Stimulated activated CD4-positive, alpha-beta T cell treated with anti-CD3 and anti-CD28 coated beads, Interleukin-1b, Interleukin-23, amount 100 ng/mL, for 24 hours (primary cell): ENCODE results near the gene KRT84.

Experiments used
- DNase-seq, 4 experiments: peaks; one replicate each; pipeline ENCODE4 v3.0.0-alpha.2; 2020; ENCODE audit warnings: low read depth in 4 of 4, low spot score in 1 of 4

The KRT84 gene

GRCh38 chr12:52385226-52385702 is at the start of gene KRT84:
TSS of gene KRT84 (minus strand) at chr12:52385652. CDS start at chr12:52385585, 67 bp downstream.
- DNase-seq: no peak

GRCh38 chr12:52434760-52435530 is 49.5 kb upstream of the KRT84 start:
- no peak for DNase-seq

GRCh38 chr12:52434081-52434733 is 48.8 kb upstream of the KRT84 start, which contains the start of gene KRT75:
TSS of gene KRT75 (minus strand) at chr12:52434371. CDS start at chr12:52434304, 67 bp downstream.
- DNase-seq: no peak

- DNase-seq: no peak
Observed at GRCh38 chr12:52433501-52434080, 48.1 kb upstream of the KRT84 start.

DNA sequence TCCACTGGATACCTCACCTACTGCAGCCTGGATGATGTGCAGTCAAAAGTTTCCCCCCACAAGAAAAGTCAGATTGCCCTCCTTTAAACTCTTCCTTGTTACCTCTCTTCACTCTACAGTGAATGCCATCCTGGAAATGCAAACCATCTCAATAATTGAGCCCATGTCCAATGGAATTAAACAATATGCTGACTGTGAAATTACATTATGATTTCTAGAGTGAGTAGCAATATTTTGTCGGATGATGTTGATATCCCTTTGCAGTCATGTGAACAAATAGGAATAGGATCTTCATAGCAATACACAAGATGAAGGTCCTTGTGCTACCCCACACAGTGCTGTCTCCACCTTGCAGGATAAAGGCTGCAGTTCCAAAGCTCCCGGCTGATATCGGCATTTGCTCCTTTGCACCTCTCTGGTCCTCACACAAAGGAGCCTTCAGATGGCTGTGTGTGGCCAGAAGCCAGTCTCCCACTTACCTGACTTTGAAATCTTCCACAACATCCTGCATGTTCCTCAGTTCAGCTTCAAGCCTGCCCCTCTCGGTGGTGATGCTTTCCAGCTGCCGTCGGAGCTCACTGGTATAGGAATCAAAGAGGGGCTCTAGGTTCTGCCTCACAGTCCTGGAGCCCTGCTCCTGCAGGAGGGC is 47.2 kb upstream of the KRT84 start:
- no peak for DNase-seq

- no peak for DNase-seq
Observed at GRCh38 chr12:52428121-52428520, 42.7 kb upstream of the KRT84 start.

DNA sequence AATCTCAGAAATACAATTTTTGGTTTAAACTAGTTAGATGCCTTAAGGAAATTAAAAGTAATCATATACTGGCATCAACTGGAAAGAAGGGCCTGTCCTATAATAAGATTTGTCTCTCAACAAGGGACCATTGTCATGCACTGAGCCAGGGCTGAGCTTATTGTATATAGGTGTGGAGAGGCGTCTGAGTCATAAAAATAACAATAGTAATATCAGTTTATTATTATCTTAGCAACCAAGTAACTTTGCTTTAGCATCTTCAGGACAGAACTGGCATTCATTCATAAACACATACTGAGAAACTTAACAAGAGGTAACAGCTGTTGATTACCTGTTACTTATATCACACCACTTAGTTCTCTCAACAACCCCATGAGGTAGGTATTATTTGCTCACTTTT is 41.6 kb upstream of the KRT84 start:
- no peak for DNase-seq

DNA sequence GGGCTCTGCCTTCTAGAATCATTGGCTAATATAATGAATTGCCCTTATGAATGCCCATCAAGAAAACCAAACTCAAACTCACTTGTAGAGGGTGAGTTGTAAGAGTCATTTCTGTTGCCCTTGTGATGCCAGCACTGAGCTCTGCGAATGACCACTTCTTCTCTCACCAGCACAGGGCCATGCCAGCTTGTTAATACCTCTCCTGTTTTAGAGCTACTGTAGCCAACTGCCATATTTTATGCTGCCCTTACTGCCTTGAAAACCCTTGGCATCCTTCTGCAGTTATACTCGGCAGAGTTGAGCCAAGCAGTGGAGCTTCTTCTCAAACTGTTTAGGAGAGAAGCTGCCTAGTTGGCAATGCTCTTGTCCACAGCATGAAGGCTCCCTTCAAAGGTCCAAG is 40.6 kb upstream of the KRT84 start:
- no peak for DNase-seq

DNA sequence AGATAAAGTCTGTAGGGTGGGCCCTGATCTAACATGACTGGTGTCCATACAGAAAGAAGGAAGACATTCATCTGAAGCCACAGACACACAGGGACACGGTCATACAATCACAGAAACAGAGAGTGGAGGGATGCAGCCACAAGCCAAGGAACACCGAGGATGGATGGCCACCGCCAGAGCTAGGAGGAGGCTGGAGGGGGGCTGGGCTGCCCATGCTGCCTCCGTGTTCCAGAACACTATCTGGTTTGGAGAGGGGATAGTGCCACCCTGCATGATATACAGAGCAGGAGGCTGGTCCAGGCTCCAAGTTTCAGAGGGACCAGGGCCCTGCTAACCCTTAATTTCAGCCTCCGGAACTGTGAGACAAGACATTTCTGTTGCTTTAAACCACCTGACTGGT is 40.0 kb upstream of the KRT84 start:
- no peak for DNase-seq

DNA sequence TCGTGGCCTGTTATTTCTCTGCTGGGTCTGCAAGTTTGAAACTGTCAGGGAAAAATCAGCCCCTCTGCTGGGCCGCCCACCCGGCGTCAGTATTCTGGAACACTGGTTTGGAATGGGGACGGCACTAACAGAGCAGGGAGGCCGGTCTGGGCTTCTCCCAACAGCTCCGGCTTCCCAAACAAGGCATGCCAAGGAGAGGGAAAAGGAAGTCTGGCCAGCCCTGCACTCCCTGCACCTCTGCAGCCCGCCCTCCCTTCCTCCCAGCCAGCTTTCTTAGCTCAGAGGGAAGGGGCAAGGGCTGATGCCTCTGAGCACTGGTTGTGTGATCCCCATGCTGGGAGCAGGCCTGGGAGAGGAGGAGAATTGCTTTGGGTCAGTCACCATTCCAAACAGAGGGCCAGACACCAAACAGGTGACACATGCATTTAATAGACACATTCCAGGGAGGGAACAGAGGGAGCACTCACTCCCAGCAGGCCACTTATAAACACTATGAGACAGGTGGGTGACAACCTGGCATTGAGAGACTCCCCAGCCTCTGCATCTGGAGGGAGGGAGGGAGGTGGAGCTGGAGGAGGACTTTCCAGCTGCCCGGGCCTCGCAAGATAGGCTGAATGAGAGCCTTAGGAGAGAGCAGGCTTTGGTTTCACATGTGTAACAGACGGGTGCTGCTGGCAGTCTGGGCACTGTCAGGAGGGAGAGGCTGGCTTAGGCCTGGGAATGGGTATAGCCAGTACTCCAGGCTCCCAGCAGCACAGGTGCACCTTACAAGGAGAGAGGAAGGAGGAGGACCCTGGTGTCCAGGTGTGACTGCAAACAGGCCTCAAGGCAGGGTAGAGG is 38.4 kb upstream of the KRT84 start:
- no peak for DNase-seq

DNA sequence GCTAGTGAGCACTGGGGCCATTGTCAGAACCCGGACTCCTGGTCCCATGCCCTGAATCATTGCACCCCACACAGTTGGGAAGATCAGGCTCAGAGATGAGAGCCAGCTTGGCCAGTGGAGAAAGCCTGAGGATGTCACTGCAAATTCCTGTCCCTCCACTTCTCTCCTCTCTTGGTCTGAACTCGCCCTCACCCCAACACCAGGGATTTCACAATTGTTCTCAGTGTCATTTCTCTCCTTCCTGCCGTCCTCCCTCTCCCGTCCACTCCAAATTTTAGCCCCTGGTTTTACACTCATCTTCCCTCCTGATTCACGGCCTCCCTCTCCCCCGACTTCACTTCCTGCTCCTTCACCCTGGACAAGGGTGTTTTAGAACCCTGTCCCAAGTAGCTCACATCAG is 37.6 kb upstream of the KRT84 start:
- no peak for DNase-seq

DNA sequence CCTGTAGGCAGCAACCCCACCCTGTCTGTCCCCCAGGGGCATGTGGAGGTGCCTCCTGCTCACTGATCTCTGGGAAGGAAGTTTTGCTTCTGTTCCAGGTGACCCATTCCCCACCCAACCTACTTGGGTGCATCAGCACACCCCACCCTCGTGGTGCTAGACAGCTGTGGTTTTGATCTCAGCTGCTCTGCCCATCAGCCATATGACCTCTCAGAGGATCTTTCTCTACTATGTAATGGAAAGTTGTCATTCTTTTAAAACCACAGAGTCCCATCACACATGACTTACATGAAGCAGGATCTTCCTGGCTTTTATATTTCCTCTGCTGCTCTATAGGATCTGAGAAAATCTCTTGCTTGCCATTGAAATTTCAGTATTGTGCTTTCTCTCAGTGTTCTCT is 34.2 kb upstream of the KRT84 start:
- no peak for DNase-seq

DNA sequence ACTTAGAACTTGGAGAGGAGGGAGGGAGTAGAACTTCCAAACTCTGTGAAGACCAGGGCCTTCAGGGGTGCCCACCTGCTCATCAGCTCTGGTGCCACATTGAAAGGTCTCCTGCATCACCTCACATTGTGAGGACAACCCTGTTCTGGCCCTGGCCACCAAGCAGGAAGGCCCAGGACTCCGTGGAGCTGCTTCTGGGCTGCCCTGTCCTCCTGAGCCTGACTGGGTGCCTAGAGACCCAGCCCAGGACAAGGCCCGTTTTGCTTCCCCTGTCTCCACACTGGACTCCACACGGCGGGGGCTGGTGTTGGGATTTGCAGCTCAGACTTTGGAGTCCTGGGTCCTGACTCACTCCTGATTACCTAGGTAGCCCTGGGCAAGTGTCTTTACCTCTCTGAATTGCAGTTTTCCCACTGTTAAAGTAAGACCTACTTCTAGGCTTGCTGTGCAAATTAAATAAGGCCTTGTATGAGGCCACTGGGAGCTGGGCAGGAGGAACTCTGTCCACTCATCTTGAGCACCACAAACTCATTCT is 33.2 kb upstream of the KRT84 start:
- no peak for DNase-seq

DNA sequence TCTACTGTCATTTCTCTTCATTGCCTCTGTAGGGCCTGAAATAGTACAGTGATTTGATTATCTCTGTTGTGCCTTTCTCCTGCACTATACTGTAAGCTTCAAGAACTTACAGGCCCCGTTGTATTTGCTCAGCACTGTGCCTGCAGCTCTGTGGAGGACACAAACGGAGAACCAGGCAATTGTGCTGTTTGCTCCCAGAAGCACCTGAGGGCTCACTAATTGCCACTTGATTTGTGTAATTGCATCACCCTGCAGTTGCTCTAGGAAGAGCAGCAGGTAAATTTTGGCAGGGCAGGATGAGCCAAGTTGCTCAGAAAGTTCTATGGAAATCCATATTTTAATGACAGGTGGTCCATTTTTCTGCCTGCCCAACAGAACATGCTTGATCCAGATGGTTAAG is 32.3 kb upstream of the KRT84 start:
- no peak for DNase-seq

- no peak for DNase-seq
Observed at GRCh38 chr12:52416795-52417194, 31.3 kb upstream of the KRT84 start.

DNA sequence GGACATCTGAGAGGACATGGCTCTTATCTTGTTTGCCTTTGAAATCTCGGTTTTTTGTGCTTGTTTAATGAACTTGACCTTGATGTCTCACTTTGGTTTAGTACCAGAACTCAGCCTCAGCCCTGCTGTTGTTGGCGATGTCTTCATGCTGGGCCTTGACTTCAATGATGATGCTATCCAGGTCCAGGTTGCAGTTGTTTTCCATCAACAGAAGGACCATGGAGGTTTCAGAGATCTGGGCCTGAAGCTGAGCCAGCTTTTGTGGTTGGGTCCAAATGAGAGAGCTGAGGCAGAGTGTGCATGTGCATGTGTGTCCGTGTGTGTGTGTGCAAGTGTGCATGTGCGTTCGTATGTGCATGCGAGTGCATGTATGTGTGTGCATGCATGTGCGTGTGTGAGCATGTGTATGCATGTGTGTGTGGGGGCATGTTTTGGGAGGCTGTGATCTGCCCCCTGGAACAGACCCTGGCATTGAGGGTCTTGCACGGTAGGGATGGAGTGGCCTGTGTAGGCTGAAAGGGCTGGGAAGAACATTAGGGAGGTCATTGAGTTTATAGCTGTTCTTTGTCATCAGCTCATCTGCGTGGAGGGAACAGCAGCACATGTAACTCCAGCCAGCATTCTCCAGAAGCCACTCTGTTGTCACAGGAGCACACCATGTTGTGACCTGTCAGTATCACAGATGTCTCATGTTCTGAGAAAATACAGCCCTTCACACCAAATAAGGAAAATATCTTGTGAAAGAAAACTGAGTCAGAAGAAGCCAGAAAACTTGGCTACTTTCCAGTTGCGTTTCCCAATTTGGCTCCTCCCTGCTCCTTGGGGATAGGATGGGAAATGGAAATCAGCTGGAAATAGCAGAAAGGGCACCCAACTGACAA is 30.7 kb upstream of the KRT84 start:
- no peak for DNase-seq

DNA sequence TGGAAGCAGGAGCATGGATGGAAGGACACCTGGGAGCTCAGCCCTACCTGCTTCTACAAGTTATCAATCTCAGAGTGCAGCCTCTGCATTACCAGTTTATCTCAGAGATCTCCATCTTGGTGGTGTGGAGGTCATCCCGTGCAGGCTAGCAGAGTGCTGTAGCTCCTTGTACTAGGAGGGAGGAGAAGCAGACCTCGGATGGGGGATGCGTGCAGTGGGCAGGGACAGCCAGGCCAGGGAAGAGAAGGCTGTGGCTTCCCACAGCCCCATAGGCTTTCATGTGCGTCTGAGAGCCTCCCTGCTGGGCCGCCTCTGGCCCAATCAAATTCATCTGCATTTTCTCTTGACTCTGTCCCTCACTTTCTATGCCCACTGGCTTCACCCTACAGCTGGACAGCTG is 29.5 kb upstream of the KRT84 start:
- no peak for DNase-seq

GRCh38 chr12:52413782-52414345 is 28.4 kb upstream of the KRT84 start:
- DNase-seq: no peak

DNA sequence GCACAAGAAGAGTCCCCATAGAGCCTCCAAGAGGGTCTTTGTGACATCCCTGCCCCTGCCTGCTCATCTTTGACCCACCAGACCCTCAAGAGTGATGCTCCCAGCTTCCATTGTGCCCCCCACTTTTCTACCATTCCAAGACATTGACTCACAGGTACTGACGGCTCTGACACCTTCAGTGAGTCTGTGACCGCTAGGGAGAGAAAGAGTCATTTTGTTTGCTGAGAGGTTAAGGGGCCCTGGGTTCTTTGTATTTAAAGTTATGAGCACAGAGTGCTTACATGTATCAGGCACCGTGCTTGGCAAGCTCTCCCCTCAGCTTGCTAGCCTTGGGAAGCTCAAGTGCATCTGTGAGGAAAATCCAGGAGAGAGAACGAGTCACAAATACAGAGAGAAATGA is 27.8 kb upstream of the KRT84 start:
- no peak for DNase-seq
